Mucosa of descending colon (tissue), 3 donors: ENCODE data around the gene TMEM233. TPM values are rescaled to one million over a fixed set of nuclear protein-coding genes. Genes with fewer than 3 reads are reported as not detected.

ENCODE experiments used
- ATAC-seq: fragments of 200-7000 bp; cut with Tn5 transposase; one replicate; pipeline ENCODE4 v1.9.1; 2020; ENCODE audit warnings: mild to moderate bottlenecking, moderate library complexity
- DNase-seq, 3 donors: peaks; one replicate each; pipeline ENCODE4 v3.0.0-alpha.2; 2020
- H3K36me3 ChIP-seq: fragments of 200-600 bp; one replicate; pipeline ENCODE4 v1.8.0; 2021; ENCODE audit warnings: low read depth, mild to moderate bottlenecking
- H3K4me1 ChIP-seq: fragments of 200-600 bp; one replicate; pipeline ENCODE4 v1.8.0; 2021; ENCODE audit warnings: low read depth, mild to moderate bottlenecking
- H3K4me3 ChIP-seq: fragments of 200-600 bp; one replicate; pipeline ENCODE4 v1.8.0; 2021; ENCODE audit warnings: mild to moderate bottlenecking
- H3K9me3 ChIP-seq: fragments of 200-600 bp; one replicate; pipeline ENCODE4 v1.8.0; 2021; ENCODE audit warnings: mild to moderate bottlenecking
- intact Hi-C, 2 donors: fragments of 100-400 bp; cut with DNase I in 1 of 2; cut with micrococcal nuclease in 1 of 2; formaldehyde crosslinking; loops; one replicate each; pipeline versions ENCODE4 v1.11.0 to v1.11.1; 2022; cut with DNase I, micrococcal nuclease
- long read RNA-seq, 2 donors: library from polyadenylated mRNA; unstranded; transcript quantifications; one replicate each; pipeline ENCODE4 v2.0.0, GENCODE V29; 2019 to 2021
- total RNA-seq, 3 donors: library from RNA; stranded (reverse); fragmentation: NEBNext Ultra II Directional in 2 of 3; extraction: Animal tissue kit (Norgen Biotek cat#: 25700) in 2 of 3; gene quantifications; one replicate each; pipeline versions ENCODE4 v1.2.1 to v1.2.4, GENCODE V29; 2021 to 2023
- TF ChIP-seq, protein P1 (sequence below): fragments of 200-600 bp; IDR thresholded peaks from one replicate; pipeline ENCODE4 v1.8.0; 2022; ENCODE audit warnings: antibody characterized with exemption, mild to moderate bottlenecking
- donor health status: DM: no; HTN: no; CAD: no; lungs with moderate emphysema.
- donor health status: DM: no; HTN: no; CAD: no.
- donor health status: DM: no; HTN: yes; CAD: no.

TMEM233 gene
- total RNA-seq, result under 1 TPM in 2 of 3 donors, not detected in 1; 0.27 to 0.63 TPM
- long read RNA-seq, donor 1, result 0 reads
- long read RNA-seq, donor 2, result 0 reads

DNA sequence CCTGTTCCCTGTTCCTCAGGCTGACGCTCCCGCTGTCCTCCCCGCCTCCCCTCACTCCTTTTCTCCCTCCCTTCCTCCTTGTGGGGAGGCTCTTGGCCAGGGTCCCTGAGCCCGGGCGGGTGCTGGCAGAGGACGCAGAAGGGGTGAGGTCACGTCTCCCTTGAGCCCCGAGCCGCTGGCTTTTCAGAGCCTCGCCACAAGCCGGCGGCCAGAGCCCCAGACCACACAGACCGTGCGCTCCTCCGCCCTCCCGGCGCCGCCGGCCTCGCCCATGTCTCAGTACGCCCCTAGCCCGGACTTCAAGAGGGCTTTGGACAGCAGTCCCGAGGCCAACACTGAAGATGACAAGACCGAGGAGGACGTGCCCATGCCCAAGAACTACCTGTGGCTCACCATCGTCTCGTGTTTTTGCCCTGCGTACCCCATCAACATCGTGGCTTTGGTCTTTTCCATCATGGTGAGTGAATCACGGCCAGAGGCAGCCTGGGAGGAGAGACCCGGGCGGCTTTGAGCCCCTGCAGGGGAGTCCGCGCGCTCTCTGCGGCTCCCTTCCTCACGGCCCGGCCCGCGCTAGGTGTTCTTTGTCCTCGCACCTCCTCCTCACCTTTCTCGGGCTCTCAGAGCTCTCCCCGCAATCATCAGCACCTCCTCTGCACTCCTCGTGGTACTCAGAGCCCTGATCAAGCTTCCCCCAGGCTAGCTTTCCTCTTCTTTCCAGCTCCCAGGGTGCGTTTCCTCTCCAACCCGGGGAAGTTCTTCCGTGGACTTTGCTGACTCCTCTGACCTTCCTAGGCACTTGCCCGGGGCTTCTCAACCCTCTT, at the start of gene TMEM233:
Gene TMEM233, plus strand, starts transcription at position 197 of the 821 bp plus-strand sequence. Its CDS starts 75 bp downstream, at position 272.
- Histone ChIP-seq H3K4me1 (peaks cover 3% of the 10 kb centered on the region), H3K4me3 (no peak within 1 kb of the TSS), H3K36me3 (no peaks in the 10 kb centered on the region), H3K9me3 (no peaks in the 10 kb centered on the region)
- DNase-seq (peak in 1 of 3 donors; percentile 51), ATAC-seq (no peak)
- intact Hi-C loops, result no loop called here
- TF ChIP-seq, protein P1, sequence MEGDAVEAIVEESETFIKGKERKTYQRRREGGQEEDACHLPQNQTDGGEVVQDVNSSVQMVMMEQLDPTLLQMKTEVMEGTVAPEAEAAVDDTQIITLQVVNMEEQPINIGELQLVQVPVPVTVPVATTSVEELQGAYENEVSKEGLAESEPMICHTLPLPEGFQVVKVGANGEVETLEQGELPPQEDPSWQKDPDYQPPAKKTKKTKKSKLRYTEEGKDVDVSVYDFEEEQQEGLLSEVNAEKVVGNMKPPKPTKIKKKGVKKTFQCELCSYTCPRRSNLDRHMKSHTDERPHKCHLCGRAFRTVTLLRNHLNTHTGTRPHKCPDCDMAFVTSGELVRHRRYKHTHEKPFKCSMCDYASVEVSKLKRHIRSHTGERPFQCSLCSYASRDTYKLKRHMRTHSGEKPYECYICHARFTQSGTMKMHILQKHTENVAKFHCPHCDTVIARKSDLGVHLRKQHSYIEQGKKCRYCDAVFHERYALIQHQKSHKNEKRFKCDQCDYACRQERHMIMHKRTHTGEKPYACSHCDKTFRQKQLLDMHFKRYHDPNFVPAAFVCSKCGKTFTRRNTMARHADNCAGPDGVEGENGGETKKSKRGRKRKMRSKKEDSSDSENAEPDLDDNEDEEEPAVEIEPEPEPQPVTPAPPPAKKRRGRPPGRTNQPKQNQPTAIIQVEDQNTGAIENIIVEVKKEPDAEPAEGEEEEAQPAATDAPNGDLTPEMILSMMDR, result no peak

DNA sequence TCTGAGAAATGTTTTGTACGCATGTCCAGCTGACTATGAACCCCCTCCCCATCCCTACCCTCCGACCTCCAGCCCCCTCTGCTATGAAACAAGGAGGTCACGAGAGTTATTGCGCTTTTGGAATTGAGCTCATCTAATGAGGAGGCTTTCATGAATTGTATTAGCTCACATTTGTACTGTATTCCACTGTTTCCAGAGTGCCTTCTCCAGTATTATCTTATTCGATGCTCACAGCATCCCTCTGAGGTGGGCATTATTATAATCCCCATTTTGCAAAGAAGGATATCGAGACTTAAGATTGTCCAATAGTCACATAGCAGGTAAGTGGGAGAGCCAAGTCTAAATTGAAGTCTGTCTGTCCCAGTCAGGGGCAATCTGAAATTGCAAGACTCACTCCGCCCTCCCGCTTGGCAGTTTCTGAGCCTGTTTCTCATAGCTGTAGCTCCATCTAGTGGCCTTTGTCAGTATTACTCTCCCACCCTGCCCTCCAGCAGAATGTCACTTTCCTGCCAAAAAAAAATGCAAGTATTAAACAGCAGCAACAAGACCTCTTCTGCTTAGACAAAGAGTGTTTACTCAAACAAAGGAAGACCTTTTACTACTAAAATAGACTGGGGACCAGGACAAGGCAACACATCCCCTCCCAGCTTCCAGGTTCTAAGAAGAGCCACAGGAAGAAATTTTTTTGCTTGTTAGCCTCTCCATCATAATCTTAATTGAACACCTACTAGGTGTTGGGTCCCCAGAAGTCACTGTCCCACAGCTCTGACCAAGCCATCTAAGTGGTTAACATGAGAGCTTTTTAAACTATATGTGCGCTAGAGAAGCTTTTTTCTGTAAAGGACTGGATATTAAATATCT, 48.6 kb upstream of the TMEM233 start:
- Histone ChIP-seq H3K36me3 (no peaks in the 10 kb centered on the region), H3K4me1 (no peaks in the 10 kb centered on the region), H3K9me3 (no peaks in the 10 kb centered on the region), H3K4me3 (no peak overlapping the region)
- DNase-seq, result peak in 1 of 3 donors; percentile 77
- intact Hi-C loops, result no loop called here
- TF ChIP-seq, protein P1, result peak; percentile 47
- peak; percentile 72 for ATAC-seq

DNA sequence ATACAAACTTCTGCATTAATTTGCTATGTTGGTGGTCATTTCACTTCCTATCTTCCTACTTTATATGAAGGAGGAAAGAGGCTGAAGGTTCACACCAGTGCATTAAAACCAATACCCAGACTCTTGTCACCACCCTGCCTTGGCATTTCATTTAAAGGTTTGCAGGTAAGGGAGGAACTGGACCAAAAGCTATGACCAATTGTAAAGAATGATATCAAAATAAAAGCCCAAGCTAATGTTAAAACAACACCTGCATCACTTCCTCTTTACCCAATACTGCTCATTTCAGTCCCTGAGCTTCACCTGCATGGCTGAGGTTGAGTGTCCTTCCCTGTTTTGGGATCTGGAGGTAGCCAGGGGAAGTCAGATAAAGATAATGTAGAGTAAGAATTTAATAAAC, 47.2 kb upstream of the TMEM233 start:
- TF ChIP-seq, protein P1, result no peak
- intact Hi-C loops, result no loop called here
- H3K4me1 ChIP-seq, result no peaks in the 10 kb centered on the region
- no peak overlapping the region for H3K4me3 ChIP-seq
- DNase-seq, result no peak
- no peaks in the 10 kb centered on the region for H3K9me3 ChIP-seq
- H3K36me3 ChIP-seq, result no peaks in the 10 kb centered on the region
- no peak for ATAC-seq

DNA sequence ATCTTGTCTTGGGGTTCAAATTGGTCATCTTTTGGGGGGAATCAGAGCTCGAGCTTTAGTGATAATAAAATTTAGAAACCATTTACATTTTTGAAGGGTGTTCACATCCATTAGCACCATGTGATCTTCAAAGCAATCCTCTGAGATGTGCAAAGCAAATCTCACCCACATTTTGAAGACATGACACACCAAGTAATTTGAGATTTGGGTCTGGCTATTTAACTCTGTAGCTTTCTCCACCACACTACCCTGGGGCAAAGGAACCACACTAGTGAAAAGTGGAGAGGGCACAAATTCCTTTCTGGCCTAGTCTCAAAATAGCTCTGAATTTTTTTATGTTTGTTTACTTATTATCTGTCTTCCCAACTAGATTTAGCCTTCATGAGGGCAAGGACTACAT, 46.6 kb upstream of the TMEM233 start:
- intact Hi-C loops, result no loop called here
- ATAC-seq (no peak), DNase-seq (no peak)
- no peaks in the 10 kb centered on the region for H3K36me3 ChIP-seq
- TF ChIP-seq, protein P1, result no peak
- H3K4me1 ChIP-seq, result no peaks in the 10 kb centered on the region
- H3K9me3 ChIP-seq, result no peaks in the 10 kb centered on the region
- H3K4me3 ChIP-seq, result no peak overlapping the region

DNA sequence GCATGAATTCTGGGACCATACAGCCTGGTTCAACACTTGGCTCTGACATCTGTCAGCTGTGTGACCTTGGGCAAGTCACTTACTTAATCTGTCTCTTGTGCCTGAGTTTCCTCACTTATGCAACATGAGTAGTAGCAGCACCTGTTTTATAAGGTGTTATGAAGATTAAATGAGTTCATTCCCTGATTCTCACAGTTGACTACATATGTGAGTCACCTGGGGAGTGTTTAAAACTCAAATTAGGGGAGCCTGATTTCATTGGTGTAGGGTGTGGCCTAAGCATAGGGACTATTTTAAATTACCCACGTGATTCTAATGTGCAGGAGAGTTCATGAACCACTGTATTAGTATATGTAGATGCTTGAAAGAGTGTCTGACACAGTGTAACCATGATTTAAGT, 36.7 kb upstream of the TMEM233 start:
- no peaks in the 10 kb centered on the region for H3K9me3 ChIP-seq
- no peaks in the 10 kb centered on the region for H3K4me1 ChIP-seq
- no peak overlapping the region for H3K4me3 ChIP-seq
- H3K36me3 ChIP-seq, result no peaks in the 10 kb centered on the region
- TF ChIP-seq, protein P1, result no peak
- intact Hi-C loops, result no loop called here
- no peak for ATAC-seq
- DNase-seq, result no peak
